ENCODE data around the gene CNMD. TPM values are rescaled to one million over a fixed set of nuclear protein-coding genes. Genes with fewer than 3 reads are reported as not detected.

CNMD gene
- total RNA-seq, 1 donor, result not detected

DNA sequence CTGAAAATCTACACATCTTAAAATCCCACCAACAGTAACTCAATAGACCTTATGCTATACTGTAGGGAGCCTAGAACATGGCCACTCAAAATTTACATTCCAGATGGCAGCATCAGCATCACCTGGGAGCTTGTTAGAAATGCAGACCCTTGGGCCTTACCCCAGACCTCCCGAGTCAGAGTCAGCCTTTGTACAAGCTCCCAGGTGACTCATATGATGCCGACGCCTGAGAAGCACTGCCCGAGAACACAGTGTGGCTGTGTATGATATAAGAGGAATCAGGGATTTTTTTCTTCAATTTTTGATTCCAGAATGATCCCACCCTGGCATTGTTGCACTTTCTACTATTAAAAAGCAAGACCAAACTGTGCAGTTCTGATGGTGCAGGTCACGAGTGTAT is 35.9 kb upstream of the CNMD start:
- no peak overlapping the region for H3K4me3 ChIP-seq (ENCODE audit: low read depth, low read length)
- DNase-seq (ENCODE audit: low read depth), result no peak
- no peak for TF ChIP-seq CTCF (IDR thresholded peaks at IDR 0.05; ENCODE audit: insufficient read depth, low read length)

- DNase-seq (ENCODE audit: low read depth), result no peak
- TF ChIP-seq CTCF (IDR thresholded peaks at IDR 0.05; ENCODE audit: insufficient read depth, low read length), result no peak
- no peak overlapping the region for H3K4me3 ChIP-seq (ENCODE audit: low read depth, low read length)
Observed at GRCh38 chr13:52767949-52768516, 28.4 kb upstream of the CNMD start.

GRCh38 chr13:52765611-52766390 is 26.2 kb upstream of the CNMD start:
- no peak for DNase-seq (ENCODE audit: low read depth)
- H3K4me3 ChIP-seq (ENCODE audit: low read depth, low read length), result no peak overlapping the region
- TF ChIP-seq CTCF (IDR thresholded peaks at IDR 0.05; ENCODE audit: insufficient read depth, low read length), result no peak

- DNase-seq (ENCODE audit: low read depth), result no peak
- TF ChIP-seq CTCF (IDR thresholded peaks at IDR 0.05; ENCODE audit: insufficient read depth, low read length), result no peak
- no peak overlapping the region for H3K4me3 ChIP-seq (ENCODE audit: low read depth, low read length)
Observed at GRCh38 chr13:52760077-52760476, 20.5 kb upstream of the CNMD start.

- no peak for TF ChIP-seq CTCF (IDR thresholded peaks at IDR 0.05; ENCODE audit: insufficient read depth, low read length)
- DNase-seq (ENCODE audit: low read depth), result no peak
- H3K4me3 ChIP-seq (ENCODE audit: low read depth, low read length), result no peak overlapping the region
Observed at GRCh38 chr13:52758114-52758513, 18.5 kb upstream of the CNMD start.

DNA sequence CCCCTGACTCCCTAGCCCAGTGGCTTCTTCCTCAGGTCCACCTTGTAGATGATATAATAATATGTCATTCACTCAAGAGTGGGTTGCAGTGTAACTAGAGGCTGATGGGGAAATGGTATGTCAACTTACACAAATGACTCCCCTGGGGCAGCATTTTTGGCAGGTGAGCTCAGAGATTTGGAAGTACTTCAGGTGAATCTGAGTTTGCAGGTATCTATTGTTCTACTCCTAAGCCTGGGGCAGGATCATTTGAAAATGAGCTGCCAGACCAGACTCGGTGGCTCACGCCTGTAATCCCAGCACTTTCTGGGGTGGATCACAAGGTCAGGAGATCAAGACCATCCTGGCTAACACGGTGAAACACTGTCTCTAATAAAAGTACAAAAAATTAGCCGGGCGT is 11.6 kb upstream of the CNMD start:
- TF ChIP-seq CTCF (IDR thresholded peaks at IDR 0.05; ENCODE audit: insufficient read depth, low read length), result no peak
- no peak overlapping the region for H3K4me3 ChIP-seq (ENCODE audit: low read depth, low read length)
- DNase-seq (ENCODE audit: low read depth), result no peak

All from fibroblast of the aortic adventitia (primary cell).